HG02943 (cell line): Measurements from ENCODE around the gene ACADVL.

Source experiments
- ATAC-seq: cut with Tn5 transposase; IDR thresholded peaks from one replicate; pipeline ENCODE4 v1.9.1; 2021; ENCODE audit warnings: mild to moderate bottlenecking, low read depth, moderate library complexity; ENCODE audit not compliant: unreplicated experiment

ACADVL gene

GRCh38 chr17:7216242-7217112 is 3.3 kb upstream of the ACADVL start:
- ATAC-seq = no peak

DNA sequence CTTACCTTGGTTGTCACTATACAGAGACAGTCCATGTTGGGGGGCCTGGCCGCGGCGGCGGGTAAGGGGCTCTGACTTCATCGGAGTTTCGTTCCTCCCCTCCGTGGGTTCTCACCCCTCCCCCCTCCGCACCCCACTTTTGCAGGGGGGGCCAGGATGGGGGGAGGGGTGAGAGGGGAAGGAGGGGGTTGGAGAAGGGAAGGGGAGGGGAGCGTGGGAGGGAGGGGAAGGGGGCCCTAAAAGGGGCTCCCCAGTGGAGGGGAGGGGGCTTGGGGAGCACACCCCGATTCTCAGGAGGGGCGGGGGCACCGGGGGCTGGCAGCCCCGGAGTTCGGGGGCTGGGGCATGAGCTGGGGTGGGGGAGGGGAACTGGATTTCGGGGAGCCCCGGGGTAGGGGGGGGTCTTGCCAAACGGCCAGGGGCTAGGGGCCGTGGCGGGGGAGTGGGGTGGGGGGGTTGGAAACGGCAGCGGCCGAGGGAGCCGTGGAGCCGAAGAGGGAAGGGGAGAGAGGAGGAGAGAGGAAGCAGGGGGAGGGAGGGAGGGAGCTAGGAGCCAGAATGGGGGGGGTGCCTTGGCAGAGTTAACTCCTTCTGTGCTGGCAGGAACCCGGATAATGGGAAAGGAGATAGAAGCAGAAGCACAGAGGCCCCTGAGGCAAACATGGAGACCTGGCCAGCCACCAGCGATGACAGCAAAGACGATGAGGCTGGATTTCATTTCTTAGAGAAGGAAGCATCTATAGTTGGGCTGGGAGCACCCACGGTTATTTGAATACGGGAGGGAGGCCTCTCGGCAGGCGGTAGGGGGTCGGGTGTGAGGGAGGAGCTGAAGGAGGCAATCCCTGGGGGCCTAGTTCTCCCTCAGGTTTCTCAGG is 2.4 kb upstream of the ACADVL start:
- ATAC-seq = no peak

GRCh38 chr17:7218166-7218565 is 1.6 kb upstream of the ACADVL start:
- no peak for ATAC-seq

GRCh38 chr17:7218758-7219157 is 980 bp upstream of the ACADVL start:
- no peak for ATAC-seq

DNA sequence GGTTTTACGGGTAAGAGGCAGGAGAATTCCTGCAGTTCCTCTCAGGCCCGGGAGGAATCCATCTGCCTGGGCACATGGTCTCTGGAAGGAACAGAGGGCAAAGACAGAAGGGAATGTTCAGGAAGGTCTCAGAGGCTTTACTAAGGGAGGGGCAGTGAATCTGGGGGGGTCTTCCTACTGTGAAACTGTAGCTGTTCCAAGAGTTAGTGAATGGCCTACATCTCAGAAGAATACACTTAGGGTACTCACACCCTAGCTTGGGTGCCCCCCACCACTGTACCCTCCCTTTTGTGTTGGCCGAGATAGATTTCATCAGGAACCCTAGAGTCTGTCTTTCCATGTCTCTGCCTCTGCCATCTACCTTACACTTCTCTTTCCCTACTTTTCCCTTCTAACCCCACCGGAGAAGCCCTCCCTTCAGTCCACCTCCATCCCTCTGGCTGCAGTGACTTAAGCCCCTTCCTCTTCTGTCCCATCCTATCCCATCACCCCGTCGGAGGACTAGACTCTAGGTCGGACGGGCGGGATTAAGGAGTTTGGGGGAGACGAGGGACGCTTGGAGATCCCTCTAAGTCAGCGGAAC is 418 bp upstream of the ACADVL start:
- ATAC-seq = no peak

GRCh38 chr17:7220593-7221277 is 997 bp downstream of the ACADVL start:
- ATAC-seq = no peak

- no peak for ATAC-seq
Observed at GRCh38 chr17:7221278-7222092, 1.7 kb downstream of the ACADVL start.

GRCh38 chr17:7222093-7222971 is 2.6 kb downstream of the ACADVL start:
- no peak for ATAC-seq

DNA sequence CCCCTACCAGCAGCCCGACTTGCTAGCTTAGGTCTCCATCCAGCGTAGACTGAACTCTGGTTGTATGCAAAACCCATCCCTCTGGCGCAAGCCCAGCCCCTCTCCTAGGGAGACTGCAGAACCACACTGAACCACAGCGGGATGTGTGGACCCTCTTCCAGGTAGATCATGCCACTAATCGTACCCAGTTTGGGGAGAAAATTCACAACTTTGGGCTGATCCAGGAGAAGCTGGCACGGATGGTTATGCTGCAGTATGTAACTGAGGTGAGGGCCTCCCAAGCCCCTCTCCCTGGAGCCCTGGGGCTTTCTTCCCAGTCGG is 3.2 kb downstream of the ACADVL start:
- ATAC-seq = no peak

- ATAC-seq = no peak
Observed at GRCh38 chr17:7223375-7223774, 3.6 kb downstream of the ACADVL start.

DNA sequence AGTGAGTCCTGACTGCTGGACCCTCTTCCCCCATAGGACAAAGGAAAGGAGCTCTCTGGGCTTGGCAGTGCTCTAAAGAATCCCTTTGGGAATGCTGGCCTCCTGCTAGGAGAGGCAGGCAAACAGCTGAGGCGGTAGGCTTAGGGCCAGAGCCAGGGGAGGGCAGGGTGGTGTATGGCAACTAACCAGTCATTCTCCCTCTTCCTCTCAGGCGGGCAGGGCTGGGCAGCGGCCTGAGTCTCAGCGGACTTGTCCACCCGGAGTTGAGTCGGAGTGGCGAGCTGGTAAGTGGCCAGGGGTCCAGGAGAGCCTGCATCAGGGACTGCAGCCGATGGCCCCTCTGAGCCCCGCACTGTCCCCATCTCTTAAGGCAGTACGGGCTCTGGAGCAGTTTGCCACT is 4.4 kb downstream of the ACADVL start:
- no peak for ATAC-seq

DNA sequence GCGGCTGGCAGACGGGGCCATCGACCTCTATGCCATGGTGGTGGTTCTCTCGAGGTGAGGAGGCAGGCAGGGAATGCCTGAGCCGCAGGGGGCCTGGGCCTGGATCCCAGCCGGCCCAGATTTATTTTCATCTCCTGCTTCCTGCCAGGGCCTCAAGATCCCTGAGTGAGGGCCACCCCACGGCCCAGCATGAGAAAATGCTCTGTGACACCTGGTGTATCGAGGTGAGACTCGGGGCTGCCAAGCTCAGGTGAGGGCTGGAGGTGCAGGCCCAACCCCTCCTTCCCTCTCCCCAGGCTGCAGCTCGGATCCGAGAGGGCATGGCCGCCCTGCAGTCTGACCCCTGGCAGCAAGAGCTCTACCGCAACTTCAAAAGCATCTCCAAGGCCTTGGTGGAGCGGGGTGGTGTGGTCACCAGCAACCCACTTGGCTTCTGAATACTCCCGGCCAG is 4.9 kb downstream of the ACADVL start:
- no peak for ATAC-seq

GRCh38 chr17:7225711-7226331 is 6.1 kb downstream of the ACADVL start:
- ATAC-seq = no peak

DNA sequence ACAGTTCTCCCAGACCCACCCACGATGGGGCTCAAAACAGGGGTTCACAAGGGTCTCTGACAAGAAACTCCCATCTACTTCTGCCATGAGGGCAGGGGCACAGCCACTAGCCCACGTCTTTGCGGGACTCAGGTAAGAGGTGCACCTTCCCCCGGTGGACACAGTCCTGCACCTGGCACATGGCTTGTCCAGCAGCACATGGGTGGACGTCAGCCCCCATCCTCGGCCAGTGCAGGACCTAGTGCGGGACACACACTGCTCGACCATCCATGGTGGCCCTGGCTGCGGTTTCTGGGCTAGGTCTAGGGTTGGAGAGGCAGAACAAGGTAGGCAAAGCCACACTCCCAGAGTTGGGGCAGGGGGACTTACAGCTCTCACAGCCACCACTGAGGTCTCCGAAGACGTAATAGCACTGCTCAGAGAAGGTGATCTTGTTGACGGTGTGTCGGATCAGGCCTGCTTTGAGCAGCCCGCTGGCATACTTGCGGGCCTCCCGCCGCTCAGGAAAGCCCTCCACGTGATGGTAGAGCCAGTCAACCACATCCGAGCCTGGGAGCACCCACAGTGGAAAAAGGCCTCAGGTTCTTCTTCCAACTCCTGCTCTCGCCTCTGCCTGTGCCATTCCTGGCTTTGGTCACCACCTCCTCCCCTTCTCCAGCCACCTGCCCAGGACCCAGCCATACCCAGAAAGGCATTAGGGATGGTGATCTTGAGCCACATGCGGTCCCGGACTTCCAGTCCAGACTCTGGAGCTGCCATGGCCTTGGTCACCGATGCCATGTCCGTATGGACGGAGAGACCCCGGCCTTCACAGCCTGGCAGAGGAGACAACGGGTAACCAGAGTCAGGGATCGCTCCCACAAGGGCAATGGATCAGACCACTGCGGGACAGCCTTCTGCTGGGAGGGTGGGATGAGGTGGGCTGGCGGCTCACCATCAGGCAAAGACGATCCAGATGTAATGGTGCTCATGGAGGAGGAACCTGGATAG is 7.3 kb downstream of the ACADVL start:
- no peak for ATAC-seq

DNA sequence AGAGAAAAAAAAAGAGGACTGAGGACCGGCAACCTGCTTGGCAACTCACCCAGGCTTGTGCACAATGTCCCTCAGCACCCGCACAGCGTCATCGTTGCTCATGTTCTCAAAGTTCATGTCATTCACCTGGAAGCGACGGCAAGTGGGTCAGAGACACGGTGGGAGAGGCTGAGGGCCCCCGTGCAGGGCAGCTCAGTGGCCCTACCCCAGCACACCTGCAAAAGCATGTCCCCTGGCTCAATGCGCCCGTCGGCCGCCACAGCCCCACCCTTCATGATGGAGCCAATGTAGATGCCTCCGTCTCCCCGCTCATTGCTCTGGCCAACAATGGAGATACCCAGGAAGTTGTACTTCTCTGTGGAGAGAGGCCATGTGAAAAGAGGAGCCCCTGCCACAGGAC is 9.2 kb downstream of the ACADVL start:
- ATAC-seq = no peak

GRCh38 chr17:7229504-7229903 is 9.8 kb downstream of the ACADVL start:
- ATAC-seq = no peak

GRCh38 chr17:7232114-7232513 is 12.4 kb downstream of the ACADVL start:
- ATAC-seq = no peak
